CD4-positive, alpha-beta memory T cell (primary cell): ENCODE data around the gene KRT85. TPM values are rescaled to one million over a fixed set of nuclear protein-coding genes. Genes with fewer than 3 reads are reported as not detected.

ENCODE experiments used
- CTCF ChIA-PET: fragments of 350-600 bp; sonication (Branson Sonifier 250); formaldehyde crosslinking; loops from one replicate; lab custom pipeline; 2021; ENCODE audit warnings: inconsistent platforms; ENCODE audit not compliant: partially characterized antibody; lab: Charles Lee
- POLR2A ChIA-PET: fragments of 350-600 bp; sonication (Branson Sonifier 250); formaldehyde crosslinking; loops from one replicate; lab custom pipeline; 2021; ENCODE audit not compliant: partially characterized antibody; lab: Charles Lee
- DNase-seq, 5 donors: peaks; one replicate each; pipeline versions ENCODE4 v3.0.0 to v3.0.0-alpha.2; 2020 to 2022; ENCODE audit warnings: mixed read lengths in 1 of 5
- H3K27ac ChIP-seq: one replicate; pipeline ENCODE4 v1.7.0; 2013; ENCODE audit warnings: low read depth, low read length
- H3K27me3 ChIP-seq: 2 replicates; pipeline ENCODE4 v1.7.0; 2013; ENCODE audit warnings: mild to moderate bottlenecking, low read length, moderate library complexity; ENCODE audit not compliant: insufficient read depth
- H3K36me3 ChIP-seq: 2 replicates; pipeline ENCODE4 v1.7.0; 2013; ENCODE audit warnings: mild to moderate bottlenecking, low read length, moderate library complexity; ENCODE audit not compliant: insufficient read depth
- H3K4me1 ChIP-seq: 2 replicates; pipeline ENCODE4 v1.7.0; 2013; ENCODE audit warnings: mild to moderate bottlenecking, low read length, moderate library complexity; ENCODE audit not compliant: insufficient read depth
- H3K4me3 ChIP-seq, 2 donors: one replicate each; pipeline ENCODE4 v1.7.0; 2013; ENCODE audit warnings: low read length in 2 of 2, mild to moderate bottlenecking in 1 of 2
- H3K9me3 ChIP-seq, 2 donors: one replicate each; pipeline ENCODE4 v1.7.0; 2013; ENCODE audit warnings: low read length in 2 of 2, control low read depth in 1 of 2; ENCODE audit not compliant: control insufficient read depth in 1 of 2
- H3K27ac Mint-ChIP-seq, 7 donors: one replicate each; pipeline ENCODE4 v1.8.0; 2020 to 2021; ENCODE audit warnings: mixed read lengths in 7 of 7, mild to moderate bottlenecking in 6 of 7, inconsistent platforms in 3 of 7, moderate library complexity in 3 of 7
- H3K27me3 Mint-ChIP-seq, 2 donors: one replicate each; pipeline ENCODE4 v1.8.0; 2020 to 2021; ENCODE audit warnings: mixed read lengths in 2 of 2
- H3K36me3 Mint-ChIP-seq, 2 donors: one replicate each; pipeline ENCODE4 v1.8.0; 2020 to 2021; ENCODE audit warnings: mixed read lengths in 2 of 2, inconsistent platforms in 1 of 2, mild to moderate bottlenecking in 1 of 2
- H3K4me1 Mint-ChIP-seq, 4 donors: one replicate each; pipeline ENCODE4 v1.8.0; 2020 to 2021; ENCODE audit warnings: mixed read lengths in 4 of 4, mild to moderate bottlenecking in 1 of 4
- H3K4me3 Mint-ChIP-seq, 8 donors: one replicate each; pipeline ENCODE4 v1.8.0; 2020 to 2021; ENCODE audit warnings: mixed read lengths in 8 of 8, mild to moderate bottlenecking in 7 of 8, moderate library complexity in 6 of 8, inconsistent platforms in 3 of 8
- H3K9me3 Mint-ChIP-seq, 8 donors: one replicate each; pipeline ENCODE4 v1.8.0; 2020 to 2021; ENCODE audit warnings: mixed read lengths in 8 of 8, mild to moderate bottlenecking in 5 of 8, inconsistent platforms in 3 of 8, moderate library complexity in 1 of 8
- intact Hi-C: fragments of 100-400 bp; cut with micrococcal nuclease; formaldehyde crosslinking; loops from one replicate; pipeline ENCODE4 v1.15.1; 2023
- polyA plus RNA-seq, 2 donors: library from polyadenylated mRNA; unstranded; fragments of 300-500 nt; fragmentation: Illumina TruSeq; gene quantifications; one replicate each; pipeline ENCODE4 v1.2.3, GENCODE V29; 2021
- total RNA-seq, 2 experiments: library from RNA; stranded (reverse); gene quantifications; one replicate each; pipeline ENCODE4 v1.2.3, GENCODE V29; 2021

The KRT85 gene
- total and polyA plus RNA-seq, 4 experiments from 2014 or later: not detected

DNA sequence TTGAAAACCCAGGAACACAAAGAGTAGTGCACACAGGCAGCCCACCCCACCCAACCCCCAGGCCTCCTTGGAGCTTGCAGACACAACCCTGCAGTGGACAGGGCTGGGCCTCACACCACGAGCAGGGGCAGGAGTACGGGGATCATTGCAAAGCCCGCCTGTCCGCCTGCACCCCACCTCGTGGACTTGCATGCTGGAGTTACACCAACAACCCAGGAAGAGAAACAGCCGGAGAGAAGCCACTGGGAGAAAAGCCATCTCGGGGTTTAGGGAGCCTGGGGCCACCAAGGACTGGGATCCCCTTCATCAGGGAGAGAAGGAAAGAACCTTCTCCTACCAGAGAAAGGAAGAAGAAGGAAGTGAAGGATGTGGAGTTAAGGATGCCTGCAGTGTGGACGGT, 10.0 kb upstream of the KRT85 start:
- peaks cover 8 to 12% of the 10 kb centered on the region in 2 donors for H3K27me3 Mint-ChIP-seq
- CTCF ChIA-PET: no interaction called here
- Histone ChIP-seq H3K4me1 (no peaks in the 10 kb centered on the region), H3K36me3 (no peaks in the 10 kb centered on the region), H3K4me3 (no peak overlapping the region), H3K27me3 (no peaks in the 10 kb centered on the region), H3K27ac (no peak overlapping the region), H3K9me3 (no peaks in the 10 kb centered on the region)
- no peak overlapping the region for H3K4me3 Mint-ChIP-seq
- intact Hi-C loops: no loop called here
- no peaks in the 10 kb centered on the region for H3K36me3 Mint-ChIP-seq
- H3K4me1 Mint-ChIP-seq: no peaks in the 10 kb centered on the region
- DNase-seq: no peak
- H3K27ac Mint-ChIP-seq: no peak overlapping the region
- H3K9me3 Mint-ChIP-seq: peaks cover 0 to 11% (median 0%) of the 10 kb centered on the region in 8 donors
- POLR2A ChIA-PET: no interaction called here

DNA sequence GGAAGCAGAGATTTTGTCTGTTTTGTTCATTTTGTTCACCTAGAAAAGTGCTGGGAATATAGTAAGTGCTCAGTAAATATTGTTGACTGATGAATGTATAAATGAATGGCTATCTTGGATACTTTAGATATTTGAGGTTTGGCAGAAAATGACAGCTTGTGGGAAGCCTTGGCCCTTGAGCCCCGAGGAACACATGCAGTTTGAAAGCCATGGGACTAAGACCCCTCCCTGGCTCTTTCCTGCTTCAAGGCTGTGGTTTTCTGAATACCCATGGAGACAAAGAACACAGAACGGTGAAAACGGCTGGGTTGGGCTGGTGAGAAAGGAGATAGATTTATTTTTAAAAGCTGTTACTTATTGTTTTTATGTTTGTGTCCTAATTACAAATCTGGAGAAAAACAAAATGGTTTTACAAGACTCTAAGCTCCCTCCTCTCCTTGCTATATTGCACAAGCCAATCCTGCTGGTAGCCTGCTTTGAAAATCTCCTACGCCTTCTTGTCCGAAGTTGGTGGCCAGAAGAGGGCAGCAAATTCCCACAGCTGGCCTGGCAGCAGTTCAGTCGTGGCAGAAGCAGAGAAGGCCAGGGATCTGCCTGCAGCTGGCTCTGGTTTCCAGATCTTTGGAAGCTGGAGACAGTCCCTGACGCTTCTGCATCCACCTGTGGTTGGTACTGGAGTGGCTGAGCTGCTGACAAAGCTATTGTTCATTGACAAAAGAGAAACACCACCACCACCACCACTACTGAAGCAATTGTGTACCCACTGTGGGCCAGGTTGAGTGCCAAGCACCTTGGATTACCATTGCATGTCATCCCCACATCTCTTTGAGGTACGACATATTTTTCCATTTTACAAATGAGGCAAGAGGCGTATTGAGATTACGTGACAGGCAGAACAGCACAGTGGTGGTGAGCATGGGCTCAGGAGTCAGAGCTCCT, 5.2 kb upstream of the KRT85 start:
- peak in 3 of 5 donors; percentile 35 to 39 (median 37) for DNase-seq
- CTCF ChIA-PET: interaction anchor here (1.0 to 4.4 kb wide), 10 partner anchors 9 to 608 kb away, joined by 3 to 51 read pairs (median 7); partner anchors contain the start of gene KRT84
- Histone ChIP-seq H3K27me3 (no peaks in the 10 kb centered on the region), H3K9me3 (no peaks in the 10 kb centered on the region), H3K27ac (no peak overlapping the region), H3K36me3 (no peaks in the 10 kb centered on the region), H3K4me3 (no peak overlapping the region), H3K4me1 (no peaks in the 10 kb centered on the region)
- H3K27ac Mint-ChIP-seq: no peak overlapping the region
- H3K9me3 Mint-ChIP-seq: peaks cover 0 to 9% (median 0%) of the 10 kb centered on the region in 8 donors
- no peak overlapping the region for H3K4me3 Mint-ChIP-seq
- H3K4me1 Mint-ChIP-seq: no peaks in the 10 kb centered on the region
- POLR2A ChIA-PET: interaction anchor here (0.7 to 1.3 kb wide), 2 partner anchors 12 to 507 kb away, joined by 3 read pairs; no protein-coding TSS in a partner anchor
- no peaks in the 10 kb centered on the region for H3K36me3 Mint-ChIP-seq
- peaks cover 7 to 23% of the 10 kb centered on the region in 2 donors for H3K27me3 Mint-ChIP-seq
- intact Hi-C loops: loop anchor here (5.0 kb wide), 1 partner anchor 215 kb away; no protein-coding TSS in a partner anchor

DNA sequence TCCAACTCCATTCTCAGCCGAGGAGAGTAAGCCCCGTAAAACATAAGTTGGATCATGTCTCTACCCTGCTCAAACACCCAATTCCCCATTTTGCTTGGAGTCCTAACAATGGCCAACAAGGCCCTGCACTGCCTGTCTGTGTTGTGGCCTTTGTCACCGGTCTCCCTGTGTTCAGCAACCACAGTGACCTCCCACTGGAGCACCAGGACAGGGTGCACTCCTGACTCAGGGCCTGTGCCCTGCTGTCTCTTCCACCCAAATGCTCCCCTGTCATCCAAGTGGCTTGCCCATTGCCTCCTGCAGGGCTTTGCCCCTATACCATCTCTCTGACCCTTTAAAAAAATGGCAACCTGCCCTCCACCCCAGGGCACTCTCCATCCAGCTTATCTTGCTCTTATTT, 4.4 kb upstream of the KRT85 start:
- H3K9me3 Mint-ChIP-seq: peaks cover 0 to 9% (median 0%) of the 10 kb centered on the region in 8 donors
- no peak overlapping the region for H3K4me3 Mint-ChIP-seq
- no peaks in the 10 kb centered on the region for H3K4me1 Mint-ChIP-seq
- intact Hi-C loops: loop anchor here (5.0 kb wide), 1 partner anchor 216 kb away; no protein-coding TSS in a partner anchor
- H3K27me3 ChIP-seq: no peaks in the 10 kb centered on the region
- no peaks in the 10 kb centered on the region for H3K36me3 Mint-ChIP-seq
- no peaks in the 10 kb centered on the region for H3K4me1 ChIP-seq
- ChIA-PET CTCF (interaction anchor here (1.1 to 4.4 kb wide), 7 partner anchors 10 to 507 kb away, joined by 3 to 51 read pairs (median 7); partner anchors contain the start of gene KRT84), POLR2A (interaction anchor here (0.7 kb wide), 1 partner anchor 11 kb away, joined by 3 read pairs; no protein-coding TSS in a partner anchor)
- H3K27me3 Mint-ChIP-seq: peaks cover 5 to 22% of the 10 kb centered on the region in 2 donors
- no peak overlapping the region for H3K27ac Mint-ChIP-seq
- no peak overlapping the region for H3K27ac ChIP-seq
- H3K4me3 ChIP-seq: no peak overlapping the region
- no peak for DNase-seq
- no peaks in the 10 kb centered on the region for H3K9me3 ChIP-seq
- no peaks in the 10 kb centered on the region for H3K36me3 ChIP-seq

- Mint-ChIP-seq H3K4me3 (no peak overlapping the region), H3K27ac (peak overlapping the region in 1 of 7 donors; percentile 73), H3K27me3 (peaks cover 7 to 17% of the 10 kb centered on the region in 2 donors), H3K9me3 (peaks cover 0 to 9% (median 0%) of the 10 kb centered on the region in 8 donors), H3K4me1 (no peaks in the 10 kb centered on the region), H3K36me3 (no peaks in the 10 kb centered on the region)
- Histone ChIP-seq H3K36me3 (no peaks in the 10 kb centered on the region), H3K4me3 (no peak overlapping the region), H3K27ac (no peak overlapping the region), H3K27me3 (no peaks in the 10 kb centered on the region), H3K9me3 (no peaks in the 10 kb centered on the region), H3K4me1 (no peaks in the 10 kb centered on the region)
- CTCF ChIA-PET: interaction anchor here (1.3 to 4.4 kb wide), 4 partner anchors 10 to 508 kb away, joined by 3 to 51 read pairs (median 6); no protein-coding TSS in a partner anchor
- DNase-seq: no peak
- POLR2A ChIA-PET: interaction anchor here (0.7 kb wide), 1 partner anchor 10 kb away, joined by 3 read pairs; no protein-coding TSS in a partner anchor
- intact Hi-C loops: loop anchor here (5.0 kb wide), 1 partner anchor 216 kb away; no protein-coding TSS in a partner anchor
These were observed 3.8 kb upstream of the KRT85 start for GRCh38 chr12:52370926-52371608.

- peaks cover 7 to 17% of the 10 kb centered on the region in 2 donors for H3K27me3 Mint-ChIP-seq
- H3K9me3 Mint-ChIP-seq: peaks cover 0 to 9% (median 0%) of the 10 kb centered on the region in 8 donors
- H3K4me3 ChIP-seq: no peak overlapping the region
- H3K9me3 ChIP-seq: no peaks in the 10 kb centered on the region
- no peaks in the 10 kb centered on the region for H3K36me3 ChIP-seq
- no peak overlapping the region for H3K4me3 Mint-ChIP-seq
- ChIA-PET CTCF (interaction anchor here (0.7 to 2.0 kb wide), 4 partner anchors 8 to 511 kb away, joined by 3 to 6 read pairs (median 3); no protein-coding TSS in a partner anchor), POLR2A (no interaction called here)
- intact Hi-C loops: loop anchor here (5.0 kb wide), 1 partner anchor 217 kb away; no protein-coding TSS in a partner anchor
- DNase-seq: no peak
- no peak overlapping the region for H3K27ac Mint-ChIP-seq
- H3K27ac ChIP-seq: no peak overlapping the region
- no peaks in the 10 kb centered on the region for H3K4me1 Mint-ChIP-seq
- H3K27me3 ChIP-seq: no peaks in the 10 kb centered on the region
- H3K36me3 Mint-ChIP-seq: no peaks in the 10 kb centered on the region
- H3K4me1 ChIP-seq: no peaks in the 10 kb centered on the region
These were observed 2.5 kb upstream of the KRT85 start for GRCh38 chr12:52369809-52370208.

DNA sequence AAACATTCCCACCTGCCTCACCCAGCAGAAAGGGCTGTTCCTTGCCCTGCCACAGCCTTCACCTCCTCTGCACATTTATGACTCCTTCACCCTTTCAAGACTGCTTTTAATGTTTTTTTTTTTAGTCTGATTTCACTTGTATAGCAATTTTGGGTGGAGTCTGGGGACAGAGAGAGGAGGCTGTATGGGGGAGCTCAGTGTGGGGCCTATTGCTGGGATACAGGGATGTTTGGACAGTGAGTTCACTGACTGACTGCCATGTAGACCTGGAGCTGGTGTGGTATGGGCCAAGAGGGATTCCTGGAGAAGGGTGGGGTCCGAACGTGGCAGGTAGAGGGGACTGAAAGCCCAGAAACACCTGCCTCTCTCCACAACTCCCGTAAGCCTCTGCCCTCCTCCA, 1.9 kb upstream of the KRT85 start:
- Histone ChIP-seq H3K27me3 (no peaks in the 10 kb centered on the region), H3K9me3 (no peaks in the 10 kb centered on the region), H3K36me3 (no peaks in the 10 kb centered on the region), H3K4me3 (no peak overlapping the region), H3K27ac (no peak overlapping the region), H3K4me1 (no peaks in the 10 kb centered on the region)
- Mint-ChIP-seq H3K9me3 (peaks cover 0 to 7% (median 0%) of the 10 kb centered on the region in 8 donors), H3K4me1 (no peaks in the 10 kb centered on the region), H3K27me3 (peaks cover 7 to 18% of the 10 kb centered on the region in 2 donors), H3K27ac (no peak overlapping the region), H3K36me3 (no peaks in the 10 kb centered on the region), H3K4me3 (no peak overlapping the region)
- CTCF ChIA-PET: interaction anchor here (0.7 to 2.0 kb wide), 4 partner anchors 9 to 511 kb away, joined by 3 to 6 read pairs (median 3); no protein-coding TSS in a partner anchor
- no peak for DNase-seq
- intact Hi-C loops: no loop called here
- POLR2A ChIA-PET: no interaction called here
